Measurements from ENCODE around the gene NTMT2.
"Not testable (repeated sequence)": the region's sequence is repeated elsewhere in the genome, so short reads cannot be mapped to it uniquely, and the experiment has no call there.

The NTMT2 gene

GRCh38 chr1:170157820-170158219 lies 12.1 kb downstream of the NTMT2 start:
- no peak for DNase-seq (ENCODE audit: low read depth)

DNA sequence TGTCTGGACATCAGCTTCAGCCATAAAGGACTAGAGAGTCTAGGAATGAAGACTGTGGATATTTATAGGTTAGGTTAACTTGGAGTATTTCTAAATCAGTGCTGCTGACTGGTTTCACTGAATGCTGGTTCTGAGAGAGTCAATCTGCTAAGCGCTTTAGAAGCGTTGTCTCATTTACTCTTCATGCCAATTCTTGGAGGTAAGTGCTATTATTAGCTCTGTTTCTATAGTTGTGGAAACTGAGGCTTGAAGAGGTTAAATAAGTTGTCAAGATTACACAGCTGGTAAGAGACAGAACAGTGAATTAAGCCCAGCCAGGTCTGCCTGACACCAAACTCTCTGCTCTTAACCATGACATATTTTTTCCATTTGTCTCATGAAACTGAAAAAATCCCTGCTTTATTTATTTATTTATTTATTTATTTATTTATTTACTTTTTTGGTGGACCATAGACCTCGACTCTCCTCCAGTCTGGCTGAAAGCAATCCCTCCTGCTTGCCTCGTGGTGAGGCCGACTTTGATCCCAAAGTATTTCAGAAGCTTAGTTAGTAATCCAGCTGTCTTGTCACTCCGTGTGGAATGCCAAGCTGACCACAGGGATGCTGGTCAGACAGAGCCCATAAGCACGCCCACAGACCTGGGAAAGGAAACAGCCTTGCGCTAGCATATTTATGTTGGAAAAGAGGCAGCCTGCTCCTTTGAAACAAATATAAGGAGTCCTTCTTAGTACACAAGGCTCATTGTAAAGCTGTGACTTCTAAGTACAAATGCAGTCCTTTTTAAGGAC lies 16.9 kb downstream of the NTMT2 start:
- DNase-seq (ENCODE audit: low read depth), result no peak

- DNase-seq (ENCODE audit: low read depth), result no peak
Observed at GRCh38 chr1:170164103-170164763, 18.5 kb downstream of the NTMT2 start.

- DNase-seq (ENCODE audit: low read depth), result no peak
Observed at GRCh38 chr1:170166518-170167180, 20.9 kb downstream of the NTMT2 start.

DNA sequence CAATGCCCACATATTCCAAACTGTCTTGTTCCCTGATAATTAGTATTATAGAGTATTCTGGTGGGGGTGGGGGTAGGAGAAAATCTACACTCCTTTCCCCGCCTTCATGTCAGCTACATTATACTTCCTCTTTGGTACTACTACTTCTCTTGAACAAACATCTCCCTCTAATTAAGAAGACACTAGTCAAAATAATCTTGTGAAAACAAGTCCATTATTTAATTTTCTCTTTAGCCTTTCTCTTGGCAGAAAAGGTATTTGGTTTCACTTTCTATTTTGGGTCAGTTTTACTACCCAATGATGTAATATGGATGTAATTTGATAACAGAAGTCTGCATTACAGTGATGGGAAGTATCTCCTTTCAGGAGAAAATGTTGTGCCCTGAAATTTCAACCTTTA lies 22.5 kb downstream of the NTMT2 start:
- no peak for DNase-seq (ENCODE audit: low read depth)

- DNase-seq (ENCODE audit: low read depth), result not testable (repeated sequence)
Observed at GRCh38 chr1:170170513-170170912, 24.8 kb downstream of the NTMT2 start.

DNA sequence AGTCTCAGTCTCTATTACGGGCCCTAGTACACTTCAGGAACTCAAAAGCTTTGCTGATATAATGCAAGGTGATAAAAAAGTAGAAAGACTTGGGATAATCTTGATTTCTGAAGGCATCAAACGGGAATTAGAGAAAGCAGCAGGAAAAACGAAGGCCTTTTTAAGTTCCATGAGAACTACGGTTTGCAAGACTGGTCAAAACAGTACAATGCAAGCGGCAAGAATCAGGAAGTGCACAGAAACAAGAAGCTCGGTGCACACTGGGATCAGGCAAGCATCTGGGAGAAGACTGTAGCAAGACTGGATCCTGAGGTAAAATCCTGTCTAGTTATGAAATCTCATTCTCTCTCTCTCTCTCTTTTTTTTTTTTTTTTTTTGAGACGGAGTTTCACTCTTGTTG lies 28.6 kb downstream of the NTMT2 start:
- no peak for DNase-seq (ENCODE audit: low read depth)

DNA sequence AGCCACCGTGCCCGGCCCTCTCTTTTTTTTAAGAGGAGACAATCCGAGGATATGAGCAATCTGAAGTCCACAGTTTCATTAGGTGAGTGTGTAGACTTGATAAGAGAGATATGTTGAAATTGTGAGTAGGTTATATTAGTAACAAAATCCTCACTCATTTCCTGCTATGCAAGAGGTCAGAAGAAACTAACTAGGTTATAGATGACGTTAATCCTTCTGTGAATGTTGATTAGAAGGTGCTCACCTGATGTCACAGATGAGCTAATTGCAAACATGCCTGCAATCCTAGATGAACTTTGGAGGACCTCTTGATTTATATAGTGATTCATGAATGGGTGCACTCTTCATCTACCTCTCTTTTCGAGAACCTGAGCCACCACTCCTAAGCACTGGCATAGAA lies 29.3 kb downstream of the NTMT2 start:
- DNase-seq (ENCODE audit: low read depth), result no peak

- no peak for DNase-seq (ENCODE audit: low read depth)
Observed at GRCh38 chr1:170175484-170175883, 29.7 kb downstream of the NTMT2 start.

DNA sequence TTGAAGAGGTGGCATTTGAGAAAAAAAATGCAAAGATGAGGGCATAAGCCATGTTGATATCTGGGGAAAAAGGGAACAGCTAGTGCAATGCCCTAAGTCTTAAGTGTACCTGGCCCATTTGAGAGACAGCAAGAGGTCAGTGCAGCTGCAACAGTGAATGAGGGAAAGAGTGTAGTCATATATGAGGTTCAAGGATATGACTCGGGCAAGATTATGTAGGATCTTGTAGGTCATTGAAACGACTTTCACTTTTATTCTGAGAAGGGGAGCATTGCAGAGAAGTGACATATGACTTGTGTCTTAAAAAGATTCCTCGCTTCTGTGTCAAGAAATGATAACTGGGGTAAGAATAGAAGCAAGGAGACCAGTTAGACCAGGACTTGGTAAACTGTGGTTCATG lies 31.0 kb downstream of the NTMT2 start:
- no peak for DNase-seq (ENCODE audit: low read depth)

DNA sequence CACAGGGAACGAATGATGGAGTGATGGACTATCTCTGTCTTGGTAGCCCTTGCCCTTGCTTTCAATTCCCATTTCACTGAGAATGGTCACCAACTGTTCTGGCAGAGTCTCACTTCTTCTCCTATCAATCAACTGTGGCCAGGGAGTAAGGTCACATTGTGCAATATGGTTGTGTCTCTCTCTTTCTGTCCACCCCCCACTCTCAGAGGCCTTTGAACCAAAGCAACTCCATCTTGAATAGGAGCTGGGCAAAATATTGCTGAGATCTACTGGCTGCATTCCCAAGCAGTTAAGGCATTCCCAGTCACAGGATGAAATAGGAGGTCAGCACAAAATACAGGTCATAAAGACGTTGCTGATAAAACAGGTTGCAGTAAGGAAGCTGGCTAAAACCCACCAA lies 36.7 kb downstream of the NTMT2 start:
- DNase-seq (ENCODE audit: low read depth), result no peak

DNA sequence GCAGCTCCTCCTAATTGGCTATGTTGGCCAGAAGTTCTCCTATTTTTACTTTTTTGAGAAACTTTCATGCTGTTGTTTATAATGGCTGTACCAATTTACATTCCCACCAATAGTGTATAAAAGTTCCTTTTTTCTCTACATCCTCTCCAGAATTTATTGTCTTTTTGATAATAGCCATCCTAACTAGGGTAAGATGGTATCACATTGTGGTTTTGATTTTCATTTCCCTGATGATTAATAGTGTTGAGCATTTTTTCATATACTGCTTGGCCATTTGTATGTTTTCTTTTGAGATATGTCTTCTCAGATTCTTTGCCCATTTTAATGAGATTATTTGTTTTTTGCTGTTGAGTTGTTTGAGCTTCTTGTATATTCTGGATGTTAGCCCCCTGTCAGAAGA lies 46.8 kb downstream of the NTMT2 start:
- DNase-seq (ENCODE audit: low read depth), result no peak

DNA sequence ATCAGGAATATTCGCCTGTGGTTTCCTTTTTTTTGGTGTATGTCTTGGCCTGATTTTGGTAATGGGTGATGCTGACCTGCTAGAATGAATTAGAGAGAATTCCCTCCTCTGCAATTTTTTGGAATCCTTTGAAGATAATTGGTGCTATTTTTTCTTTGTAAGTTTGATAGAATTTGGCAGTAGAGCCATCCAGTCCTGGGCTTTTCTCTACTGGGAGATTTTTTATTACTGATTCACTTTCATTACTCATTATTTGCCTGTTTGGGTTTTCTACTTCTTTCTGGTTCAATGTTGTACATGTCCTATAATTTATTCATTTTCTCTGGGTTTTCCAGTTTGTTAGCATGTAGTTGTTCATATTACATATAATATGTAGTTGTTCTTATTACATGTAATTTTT lies 48.7 kb downstream of the NTMT2 start:
- DNase-seq (ENCODE audit: low read depth), result no peak

DNA sequence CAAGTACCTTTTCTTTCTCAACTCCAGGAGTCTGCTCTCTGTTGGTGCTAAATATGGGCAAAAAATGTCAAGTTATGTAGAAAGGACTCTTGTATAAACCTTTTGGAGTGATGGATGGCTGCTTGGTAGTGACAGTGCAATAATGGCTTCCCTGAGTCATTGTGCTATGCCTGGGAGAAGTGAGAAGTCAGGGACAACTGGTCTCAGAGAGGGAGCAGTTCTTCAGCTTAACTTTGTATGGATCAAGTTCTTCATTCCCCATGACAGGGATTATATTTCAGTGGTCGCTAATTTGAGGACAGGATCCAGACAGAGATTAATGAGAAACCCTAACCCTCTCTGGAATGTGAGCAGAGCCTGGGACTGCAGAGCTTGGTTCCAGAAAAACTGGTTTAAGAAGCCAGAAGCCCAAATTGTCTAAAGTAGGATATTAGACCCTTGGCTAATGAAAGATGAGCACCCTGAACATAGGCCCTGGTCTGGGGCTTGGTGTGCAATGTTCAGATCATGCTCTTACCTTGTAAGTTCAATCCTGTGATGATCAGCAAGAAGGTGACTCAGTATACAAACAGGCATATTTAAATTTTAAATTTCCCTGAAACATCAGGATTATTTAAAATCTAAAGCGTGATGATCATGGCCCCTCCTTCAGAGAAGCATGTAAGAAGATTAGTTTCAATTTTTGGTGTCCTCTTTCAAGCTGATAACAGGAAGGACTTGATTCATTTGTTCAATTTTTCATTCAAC lies 50.9 kb downstream of the NTMT2 start:
- DNase-seq (ENCODE audit: low read depth), result no peak

DNA sequence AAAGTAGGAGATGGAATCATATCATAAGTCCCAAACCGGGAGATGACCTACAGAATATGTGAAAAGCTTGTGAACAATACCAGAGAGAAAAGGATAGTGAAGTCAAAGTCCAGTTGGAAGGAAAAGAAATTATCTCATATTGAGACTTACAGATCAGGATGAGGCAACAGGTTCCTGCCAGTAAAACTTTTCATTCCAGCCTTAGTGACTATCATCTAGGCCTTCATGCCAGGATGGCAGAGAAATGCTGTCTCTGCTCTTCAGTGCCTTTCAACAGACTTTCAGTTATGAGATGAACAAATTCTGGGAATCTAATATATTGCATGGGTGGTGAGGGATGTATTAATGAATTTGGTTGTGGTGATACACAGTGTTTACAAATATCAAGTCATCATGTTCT lies 52.3 kb downstream of the NTMT2 start:
- no peak for DNase-seq (ENCODE audit: low read depth)

- no peak for DNase-seq (ENCODE audit: low read depth)
Observed at GRCh38 chr1:170198584-170198983, 52.8 kb downstream of the NTMT2 start.

DNA sequence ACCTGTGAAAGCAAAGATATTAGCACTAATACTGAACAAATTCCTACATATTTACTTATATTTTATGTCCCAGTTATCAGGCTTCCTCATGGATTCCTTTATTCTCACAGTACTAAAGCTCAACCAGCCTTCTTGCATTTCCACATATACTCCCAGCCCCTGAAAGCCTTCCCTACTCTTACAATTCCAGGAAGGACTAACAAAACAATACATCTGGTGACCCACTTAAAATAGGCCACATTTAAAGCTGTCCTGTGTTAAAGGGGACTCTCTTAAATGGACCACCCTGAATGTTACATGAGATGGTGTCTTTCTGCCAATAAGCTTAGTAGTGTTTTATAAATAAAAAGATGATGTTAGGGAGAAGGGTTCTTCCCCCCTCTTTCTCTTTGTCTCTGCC lies 54.4 kb downstream of the NTMT2 start:
- no peak for DNase-seq (ENCODE audit: low read depth)

GRCh38 chr1:170200621-170201397 lies 55.0 kb downstream of the NTMT2 start:
- no peak for DNase-seq (ENCODE audit: low read depth)

- no peak for DNase-seq (ENCODE audit: low read depth)
Observed at GRCh38 chr1:170203693-170204092, 57.9 kb downstream of the NTMT2 start.

DNA sequence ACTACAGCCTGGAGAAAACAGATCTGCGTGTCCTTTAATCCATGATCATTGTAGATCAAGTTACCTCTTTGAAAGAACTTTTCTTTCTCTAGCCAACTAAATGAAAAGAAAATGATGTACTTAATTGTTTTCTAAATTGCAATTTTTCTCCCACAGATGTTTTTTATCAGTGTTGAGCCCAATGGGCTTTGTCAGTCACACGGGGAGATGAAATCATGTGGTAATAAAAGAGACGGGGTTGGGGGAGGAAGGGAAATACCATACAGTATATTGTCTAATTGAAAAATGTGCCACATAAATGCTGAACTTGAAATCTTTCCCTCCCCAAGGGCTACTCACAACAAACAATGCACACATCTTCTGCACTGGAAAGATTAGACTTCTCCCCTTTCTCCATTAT lies 58.4 kb downstream of the NTMT2 start:
- no peak for DNase-seq (ENCODE audit: low read depth)

DNA sequence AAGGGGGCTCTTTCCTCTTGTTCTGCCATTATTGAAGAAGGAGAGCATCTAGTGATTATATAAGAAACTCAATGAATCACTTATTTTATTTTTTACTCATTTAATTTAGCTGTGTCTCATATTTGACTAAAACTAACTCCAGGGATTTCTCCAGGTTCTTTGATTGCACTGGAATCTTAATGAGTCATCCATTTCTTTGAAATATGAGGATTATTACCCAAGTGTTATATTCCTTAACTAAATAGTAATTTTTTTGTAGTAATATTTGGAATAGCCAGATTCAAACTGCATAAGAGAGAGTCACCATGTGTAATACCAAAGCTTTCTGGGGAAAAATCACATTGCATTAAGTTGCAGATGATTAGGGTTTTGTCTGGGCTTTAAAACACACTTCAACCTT lies 59.5 kb downstream of the NTMT2 start:
- no peak for DNase-seq (ENCODE audit: low read depth)

DNA sequence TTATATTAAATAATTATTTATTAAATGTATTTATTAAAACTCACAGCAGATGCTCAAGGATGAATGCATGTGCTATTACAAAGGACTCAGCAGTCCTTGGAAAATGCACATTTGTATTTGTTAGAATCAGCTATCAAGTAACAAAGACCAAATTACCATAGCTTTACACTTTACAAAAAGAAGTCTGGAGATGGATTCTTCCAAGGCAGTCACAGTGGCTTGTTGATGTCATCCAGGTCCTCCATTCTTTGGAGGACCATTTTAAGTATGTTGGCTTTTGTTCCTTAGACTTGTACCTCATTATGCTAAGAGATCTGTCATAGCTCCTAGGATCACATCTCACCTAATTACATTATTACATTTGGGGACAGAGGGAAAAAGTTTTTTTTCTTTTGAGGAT lies 63.4 kb downstream of the NTMT2 start:
- DNase-seq (ENCODE audit: low read depth), result no peak
